Common myeloid progenitor, CD34-positive (primary cell): ENCODE data around the gene COL9A2.

Experiments
- CTCF ChIA-PET: fragments of 350-600 bp; sonication (Branson Sonifier 250); formaldehyde crosslinking; loops from one replicate; lab custom pipeline; 2021; ENCODE audit warnings: antibody characterized with exemption; lab: Charles Lee
- POLR2A ChIA-PET: fragments of 350-600 bp; sonication (Branson Sonifier 250); formaldehyde crosslinking; loops from one replicate; lab custom pipeline; 2021; ENCODE audit warnings: antibody characterized with exemption; lab: Charles Lee
- DNase-seq, 3 donors: peaks; one replicate each; pipeline versions ENCODE4 v3.0.0 to v3.0.0-alpha.2; 2013
- H3K27ac ChIP-seq, 2 experiments: 1 replicate in 1 of 2; 2 replicates in 1 of 2; pipeline ENCODE4 v1.7.0; 2013; ENCODE audit warnings: inconsistent platforms in 2 of 2, low read length in 2 of 2, mild to moderate bottlenecking in 2 of 2, low read depth in 1 of 2, moderate library complexity in 1 of 2; ENCODE audit not compliant: severe bottlenecking in 2 of 2, insufficient read depth in 1 of 2, poor library complexity in 1 of 2
- H3K27me3 ChIP-seq, 5 experiments: replicated peaks in 2 of 5; 1 replicate in 3 of 5; 2 replicates in 2 of 5; pipeline versions ENCODE4 v1.6.1 to v1.7.0; 2013; ENCODE audit warnings: low read length in 4 of 5, mild to moderate bottlenecking in 2 of 5, moderate library complexity in 2 of 5, inconsistent platforms in 1 of 5; ENCODE audit not compliant: insufficient read depth in 5 of 5, control insufficient read depth in 4 of 5
- H3K36me3 ChIP-seq, 4 experiments: 1 replicate in 2 of 4; 2 replicates in 2 of 4; pipeline versions ENCODE4 v1.6.1 to v1.7.0; 2013; ENCODE audit warnings: low read length in 3 of 4, control low read depth in 1 of 4, mild to moderate bottlenecking in 1 of 4; ENCODE audit not compliant: control insufficient read depth in 4 of 4, insufficient read depth in 4 of 4
- H3K4me1 ChIP-seq, 4 experiments: 1 replicate in 3 of 4; 2 replicates in 1 of 4; pipeline versions ENCODE4 v1.6.1 to v1.7.1; 2013; ENCODE audit warnings: low read length in 3 of 4, mild to moderate bottlenecking in 3 of 4, control low read depth in 1 of 4, inconsistent platforms in 1 of 4, moderate library complexity in 1 of 4; ENCODE audit not compliant: control insufficient read depth in 4 of 4, insufficient read depth in 4 of 4; ENCODE audit errors: control extremely low read depth in 1 of 4
- H3K4me3 ChIP-seq, 7 experiments: 1 replicate in 4 of 7; 2 replicates in 3 of 7; pipeline versions ENCODE4 v1.5.1 to v1.7.0; 2013; ENCODE audit warnings: mild to moderate bottlenecking in 7 of 7, low read length in 6 of 7, moderate library complexity in 6 of 7, inconsistent platforms in 2 of 7, low read depth in 2 of 7, control low read depth in 1 of 7; ENCODE audit not compliant: insufficient read depth in 4 of 7, control insufficient read depth in 1 of 7; ENCODE audit errors: extremely low read depth in 1 of 7
- H3K9me3 ChIP-seq, 5 experiments: 1 replicate in 4 of 5; 2 replicates in 1 of 5; pipeline versions ENCODE4 v1.6.1 to v1.7.1; 2013; ENCODE audit warnings: low read length in 4 of 5, mild to moderate bottlenecking in 2 of 5, inconsistent platforms in 1 of 5, low read depth in 1 of 5, moderate library complexity in 1 of 5; ENCODE audit not compliant: control insufficient read depth in 4 of 5, insufficient read depth in 2 of 5; ENCODE audit errors: control extremely low read depth in 1 of 5
- WGBS: methylation state at CpG from one replicate; pipeline ENCODE4 v1.1.5; 2013; ENCODE audit not compliant: insufficient coverage; 5-methylcytosine and 5-hydroxymethylcytosine counted together

Gene COL9A2

GRCh38 chr1:40299366-40300248 is 17.5 kb downstream of the COL9A2 start:
- 72% methylated on average over 4 of the region's 8 CpGs for WGBS
- Histone ChIP-seq H3K27ac (no peak overlapping the region), H3K36me3 (peaks cover 0 to under 1% (median under 1%) of the 10 kb centered on the region in 4 experiments), H3K27me3 (no peaks in the 10 kb centered on the region), H3K4me3 (no peak overlapping the region), H3K9me3 (no peaks in the 10 kb centered on the region), H3K4me1 (peaks cover 0 to 15% (median 5%) of the 10 kb centered on the region in 4 experiments)
- DNase-seq: peak; percentile 29 to 81 (median 76)
- ChIA-PET POLR2A (interaction anchor here (0.5 kb wide), 1 partner anchor 26 kb away, joined by 4 read pairs; no protein-coding TSS in a partner anchor), CTCF (interaction anchor here (1.4 to 1.6 kb wide), 2 partner anchors 8 to 40 kb away, joined by 4 to 5 read pairs; no protein-coding TSS in a partner anchor)

GRCh38 chr1:40291293-40291692 is 25.8 kb downstream of the COL9A2 start:
- no peak for DNase-seq
- Histone ChIP-seq H3K27me3 (no peaks in the 10 kb centered on the region), H3K9me3 (no peaks in the 10 kb centered on the region), H3K27ac (no peak overlapping the region), H3K4me1 (no peaks in the 10 kb centered on the region), H3K4me3 (no peak overlapping the region), H3K36me3 (peaks cover 16 to 50% (median 34%) of the 10 kb centered on the region in 4 experiments)
- CTCF ChIA-PET: interaction anchor here (0.9 to 2.4 kb wide), 7 partner anchors 8 to 139 kb away, joined by 3 to 7 read pairs (median 4); no protein-coding TSS in a partner anchor
- POLR2A ChIA-PET: interaction anchor here (0.5 kb wide), 1 partner anchor 140 kb away, joined by 3 read pairs; no protein-coding TSS in a partner anchor
- WGBS: 100% methylated on average over 1 of the region's 2 CpGs

- Histone ChIP-seq H3K27me3 (no peaks in the 10 kb centered on the region), H3K27ac (no peak overlapping the region), H3K4me1 (no peaks in the 10 kb centered on the region), H3K4me3 (no peak overlapping the region), H3K9me3 (no peaks in the 10 kb centered on the region), H3K36me3 (peaks cover 9 to 40% (median 19%) of the 10 kb centered on the region in 4 experiments)
- DNase-seq: no peak
- POLR2A ChIA-PET: interaction anchor here (0.6 kb wide), 1 partner anchor 9 kb away, joined by 3 read pairs; no protein-coding TSS in a partner anchor
- CTCF ChIA-PET: interaction anchor here (1.5 to 1.6 kb wide), 2 partner anchors 57 to 140 kb away, joined by 5 to 7 read pairs; no protein-coding TSS in a partner anchor
- 80% methylated on average over 1 of the region's 2 CpGs for WGBS
Measured at GRCh38 chr1:40281853-40282252, 35.2 kb downstream of the COL9A2 start.

- CTCF ChIA-PET: interaction anchor here (0.6 kb wide), 1 partner anchor 32 kb away, joined by 3 read pairs; no protein-coding TSS in a partner anchor
- 100% methylated on average over 3 of the region's 3 CpGs for WGBS
- peaks cover 10 to 52% (median 31%) of the 10 kb centered on the region in 4 experiments for H3K36me3 ChIP-seq
Measured at GRCh38 chr1:40276122-40276521, 41.0 kb downstream of the COL9A2 start.

GRCh38 chr1:40274331-40274730 is 42.8 kb downstream of the COL9A2 start:
- Histone ChIP-seq H3K27me3 (no peaks in the 10 kb centered on the region), H3K4me1 (no peaks in the 10 kb centered on the region)

More at GRCh38 chr1:40276122-40276521, 41.0 kb downstream of the COL9A2 start:
- POLR2A ChIA-PET: interaction anchor here (0.7 kb wide), 1 partner anchor 105 kb away, joined by 4 read pairs; no protein-coding TSS in a partner anchor
- no peaks in the 10 kb centered on the region for H3K27me3 ChIP-seq
- H3K9me3 ChIP-seq: no peaks in the 10 kb centered on the region
- no peaks in the 10 kb centered on the region for H3K4me1 ChIP-seq
- peak overlapping the region in 1 of 2 experiments; percentile 26 for H3K27ac ChIP-seq
- DNase-seq: no peak
- no peak overlapping the region for H3K4me3 ChIP-seq

GRCh38 chr1:40273547-40274166 is 43.4 kb downstream of the COL9A2 start:
- Histone ChIP-seq H3K27ac (no peak overlapping the region), H3K4me1 (no peaks in the 10 kb centered on the region), H3K36me3 (peaks cover 7 to 61% (median 34%) of the 10 kb centered on the region in 4 experiments), H3K27me3 (no peaks in the 10 kb centered on the region), H3K9me3 (no peaks in the 10 kb centered on the region), H3K4me3 (no peak overlapping the region)
- ChIA-PET POLR2A (interaction anchor here (0.6 to 0.7 kb wide), 2 partner anchors 25 to 47 kb away, joined by 4 read pairs; no protein-coding TSS in a partner anchor), CTCF (interaction anchor here (0.6 to 4.4 kb wide), 9 partner anchors 8 to 121 kb away, joined by 3 to 17 read pairs (median 3); no protein-coding TSS in a partner anchor)
- WGBS: no CpG with 5 or more reads among the region's 4 CpGs
- no peak for DNase-seq

More at GRCh38 chr1:40274331-40274730, 42.8 kb downstream of the COL9A2 start:
- peaks cover 10 to 58% (median 32%) of the 10 kb centered on the region in 4 experiments for H3K36me3 ChIP-seq
- WGBS: 100% methylated on average over 2 of the region's 2 CpGs
- ChIA-PET POLR2A (no interaction called here), CTCF (interaction anchor here (1.0 to 4.4 kb wide), 5 partner anchors 9 to 60 kb away, joined by 3 to 17 read pairs (median 3); no protein-coding TSS in a partner anchor)
- no peak overlapping the region for H3K4me3 ChIP-seq
- no peak overlapping the region for H3K27ac ChIP-seq
- no peaks in the 10 kb centered on the region for H3K9me3 ChIP-seq
- no peak for DNase-seq
